D721Med (cell line): ENCODE results near the gene PSD4.
A peak's percentile ranks its signal among the peaks of the same experiment; 100 is the strongest.

Experiments
- DNase-seq: peaks from one replicate; pipeline ENCODE4 v3.0.0; 2011; ENCODE audit warnings: low spot score; ENCODE audit not compliant: insufficient read length
- FAIRE-seq: peaks from 2 replicates; lab custom pipeline; 2011; peaks lifted over from hg19 to GRCh38; lab: Jason Lieb, UNC
- TF ChIP-seq, protein P1 (sequence below): IDR thresholded peaks from 2 replicates; pipeline ENCODE4 v1.5.1; 2012; ENCODE audit warnings: mild to moderate bottlenecking, control low read depth; ENCODE audit not compliant: insufficient read depth; ENCODE audit errors: missing control alignments

The PSD4 gene

DNA sequence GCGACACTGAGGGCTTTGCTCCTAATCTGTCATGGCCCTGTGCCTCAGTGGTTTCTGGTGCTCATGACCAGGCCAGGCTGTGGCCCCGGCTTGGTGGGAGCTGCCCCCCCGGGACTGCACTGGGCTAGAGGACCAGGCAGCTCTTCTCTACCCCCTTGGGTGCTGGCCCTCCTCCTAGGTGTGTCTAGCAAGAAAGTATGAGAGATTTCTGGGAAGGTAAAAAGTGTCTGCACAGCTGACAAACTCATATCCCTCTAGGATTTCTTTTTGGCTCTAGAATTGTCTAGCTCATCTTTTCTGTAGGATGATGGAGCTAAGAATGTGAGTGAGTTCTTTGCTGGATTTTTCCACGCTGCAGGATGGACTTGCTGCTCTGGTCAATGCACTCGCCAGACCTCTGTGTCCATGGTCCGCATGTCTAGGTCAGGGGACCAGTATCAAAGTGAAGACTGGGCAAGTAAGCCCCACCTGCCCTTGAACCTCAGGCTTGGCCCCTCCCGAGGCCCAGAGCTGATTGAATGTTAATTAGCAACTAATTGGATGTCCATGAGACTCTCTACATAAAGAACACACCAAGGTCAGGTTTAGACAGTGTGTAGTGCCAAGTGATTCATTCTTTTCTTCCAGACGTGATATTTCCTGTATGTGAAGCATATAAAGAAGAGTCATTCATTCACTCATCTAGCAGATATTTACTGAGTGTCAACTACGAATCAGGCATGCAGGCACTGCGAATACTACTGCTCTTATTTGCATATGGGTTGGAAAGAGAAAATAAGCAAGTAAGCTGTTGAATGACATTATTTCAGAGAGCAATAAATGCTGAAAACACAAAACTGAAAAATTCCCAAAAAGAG, 15.6 kb upstream of the PSD4 start:
- DNase-seq (no peak), FAIRE-seq (no peak)
- TF ChIP-seq, protein P1, sequence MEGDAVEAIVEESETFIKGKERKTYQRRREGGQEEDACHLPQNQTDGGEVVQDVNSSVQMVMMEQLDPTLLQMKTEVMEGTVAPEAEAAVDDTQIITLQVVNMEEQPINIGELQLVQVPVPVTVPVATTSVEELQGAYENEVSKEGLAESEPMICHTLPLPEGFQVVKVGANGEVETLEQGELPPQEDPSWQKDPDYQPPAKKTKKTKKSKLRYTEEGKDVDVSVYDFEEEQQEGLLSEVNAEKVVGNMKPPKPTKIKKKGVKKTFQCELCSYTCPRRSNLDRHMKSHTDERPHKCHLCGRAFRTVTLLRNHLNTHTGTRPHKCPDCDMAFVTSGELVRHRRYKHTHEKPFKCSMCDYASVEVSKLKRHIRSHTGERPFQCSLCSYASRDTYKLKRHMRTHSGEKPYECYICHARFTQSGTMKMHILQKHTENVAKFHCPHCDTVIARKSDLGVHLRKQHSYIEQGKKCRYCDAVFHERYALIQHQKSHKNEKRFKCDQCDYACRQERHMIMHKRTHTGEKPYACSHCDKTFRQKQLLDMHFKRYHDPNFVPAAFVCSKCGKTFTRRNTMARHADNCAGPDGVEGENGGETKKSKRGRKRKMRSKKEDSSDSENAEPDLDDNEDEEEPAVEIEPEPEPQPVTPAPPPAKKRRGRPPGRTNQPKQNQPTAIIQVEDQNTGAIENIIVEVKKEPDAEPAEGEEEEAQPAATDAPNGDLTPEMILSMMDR = no peak

GRCh38 chr2:113158884-113159553, 14.8 kb upstream of the PSD4 start:
- DNase-seq = peak; percentile 43
- TF ChIP-seq, protein P1 = no peak
- FAIRE-seq = peak; percentile 77

DNA sequence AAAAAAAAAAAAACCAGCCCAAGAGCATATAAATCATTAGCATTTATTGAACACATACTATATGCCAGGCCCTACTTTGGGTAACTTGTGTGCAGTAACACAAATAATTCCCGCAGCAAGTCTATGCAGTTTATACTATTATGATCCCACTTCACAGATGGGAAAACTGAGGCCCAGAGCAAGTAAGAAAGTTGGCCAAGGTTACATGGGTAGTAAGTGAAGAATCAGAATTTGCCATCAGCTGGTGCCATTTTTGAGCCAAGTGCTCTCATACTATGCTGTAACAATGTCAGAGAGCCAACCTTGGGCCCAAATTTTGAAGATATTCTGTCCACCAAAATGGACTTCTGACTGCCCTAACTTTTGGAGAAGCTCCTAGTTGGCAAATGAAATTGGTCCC, 13.5 kb upstream of the PSD4 start:
- no peak for FAIRE-seq
- DNase-seq = no peak

GRCh38 chr2:113160962-113161361, 12.8 kb upstream of the PSD4 start:
- DNase-seq (no peak), FAIRE-seq (no peak)
- TF ChIP-seq, protein P1 = no peak

More for the DNA sequence above, 13.5 kb upstream of the PSD4 start:
- TF ChIP-seq, protein P1 = no peak

DNA sequence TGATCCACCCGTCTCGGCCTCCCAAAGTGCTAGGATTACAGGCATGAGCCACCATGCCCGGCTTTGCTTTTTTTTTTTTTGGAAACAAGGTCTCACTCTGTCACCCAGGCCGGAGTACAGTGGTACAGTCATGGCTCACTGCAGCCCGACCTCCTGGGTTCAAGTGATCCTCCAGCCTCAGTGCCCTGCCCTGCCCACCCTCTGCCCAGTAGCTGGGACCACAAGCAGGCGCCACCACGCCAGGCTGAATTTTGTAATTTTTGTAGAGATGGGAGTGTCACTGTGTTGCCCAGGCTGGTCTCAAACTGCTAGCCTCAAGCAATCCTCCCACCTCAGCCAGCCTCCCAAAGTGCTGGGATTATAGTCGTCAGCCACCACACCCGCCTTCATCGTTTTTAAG, 11.6 kb upstream of the PSD4 start:
- FAIRE-seq (no peak), DNase-seq (no peak)
- TF ChIP-seq, protein P1 = no peak

GRCh38 chr2:113162869-113163268, 10.9 kb upstream of the PSD4 start:
- TF ChIP-seq, protein P1 = no peak
- FAIRE-seq (no peak), DNase-seq (no peak)
